GM12878 (cell line): ENCODE data around the gene CORO1C. TPM values are rescaled to one million over a fixed set of nuclear protein-coding genes. Genes with fewer than 3 reads are reported as not detected.

Experiments used
- ATAC-seq: fragments of 200-7000 bp; cut with Tn5 transposase; 3 replicates; pipeline ENCODE4 v1.9.1; 2020; ENCODE audit warnings: mild to moderate bottlenecking, moderate library complexity
- BruUV-seq: library from RNA; stranded (reverse); fragments of 400-500 nt; replicated peaks from 2 replicates; lab custom pipeline; 2021; lab: Mats Ljungman, UMichigan
- CTCF ChIA-PET: fragments of 300-600 bp; sonication (Branson Sonifier 250); formaldehyde crosslinking; extraction: SDS; loops from one replicate; lab custom pipeline; 2021; ENCODE audit warnings: inconsistent platforms; lab: Yijun Ruan, JAX
- POLR2A ChIA-PET: fragments of 350-600 bp; formaldehyde crosslinking; extraction: SDS; loops from one replicate; lab custom pipeline; 2021; ENCODE audit warnings: inconsistent platforms; lab: Charles Lee
- RAD21 ChIA-PET: fragments of 300-600 bp; sonication (Branson Sonifier 250); formaldehyde crosslinking; loops from one replicate; lab custom pipeline; 2023; ENCODE audit warnings: antibody characterized with exemption; ENCODE audit not compliant: unreplicated experiment; lab: Charles Lee
- SMC1A ChIA-PET: fragments of 300-600 bp; sonication (Branson Sonifier 250); formaldehyde crosslinking; loops from one replicate; lab custom pipeline; 2023; ENCODE audit not compliant: unreplicated experiment, uncharacterized antibody; lab: Charles Lee
- DNase-seq: peaks from one replicate; pipeline ENCODE4 v3.0.0-alpha.2; 2011; ENCODE audit warnings: low read depth, low spot score
- FAIRE-seq: peaks from 3 replicates; lab custom pipeline; 2011; peaks lifted over from hg19 to GRCh38; lab: Jason Lieb, UNC
- H2AFZ ChIP-seq: 2 replicates; pipeline ENCODE4 v1.6.0; 2011; ENCODE audit warnings: low read depth, low read length, control low read depth; ENCODE audit not compliant: control insufficient read depth
- H3K27ac ChIP-seq: 2 replicates; pipeline ENCODE4 v1.5.1; 2011; ENCODE audit warnings: control low read depth; ENCODE audit not compliant: control insufficient read depth, insufficient read depth
- H3K27me3 ChIP-seq, 2 experiments: replicated peaks in 1 of 2; 2 replicates each; pipeline versions ENCODE4 v1.6.0 to v1.6.1; 2011; ENCODE audit warnings: low read length in 1 of 2; ENCODE audit not compliant: control insufficient read depth in 2 of 2, insufficient read depth in 2 of 2
- H3K36me3 ChIP-seq, 2 experiments: 2 replicates each; pipeline ENCODE4 v1.5.1; 2011; ENCODE audit warnings: low read length in 1 of 2; ENCODE audit not compliant: control insufficient read depth in 2 of 2, insufficient read depth in 2 of 2
- H3K4me1 ChIP-seq: 2 replicates; pipeline ENCODE4 v1.6.1; 2011; ENCODE audit warnings: mild to moderate bottlenecking, low read length, moderate library complexity, mixed read lengths; ENCODE audit not compliant: control insufficient read depth, insufficient read depth
- H3K4me2 ChIP-seq: 2 replicates; pipeline ENCODE4 v1.6.0; 2011; ENCODE audit warnings: control low read depth; ENCODE audit not compliant: control insufficient read depth, insufficient read depth
- H3K4me3 ChIP-seq: fragments of 200-600 bp; sonication (generic); 2 replicates; pipeline ENCODE4 v1.5.1; 2016
- H3K79me2 ChIP-seq: 2 replicates; pipeline ENCODE4 v1.6.0; 2011; ENCODE audit warnings: low read length; ENCODE audit not compliant: control insufficient read depth, insufficient read depth
- H3K9ac ChIP-seq: 2 replicates; pipeline ENCODE4 v1.8.0; 2011; ENCODE audit warnings: low read length, control low read depth, mixed read lengths; ENCODE audit not compliant: control insufficient read depth, insufficient read depth
- H3K9me3 ChIP-seq: replicated peaks from 3 replicates; pipeline ENCODE4 v1.5.1; 2011; ENCODE audit warnings: mild to moderate bottlenecking, low read length; ENCODE audit not compliant: control insufficient read depth, insufficient read depth
- H4K20me1 ChIP-seq: 2 replicates; pipeline ENCODE4 v1.6.0; 2011; ENCODE audit not compliant: control insufficient read depth, insufficient read depth
- BCL3 ChIP-seq: IDR thresholded peaks from 2 replicates; pipeline ENCODE4 v1.6.1; 2011; ENCODE audit warnings: borderline replicate concordance, low read depth, mild to moderate bottlenecking, moderate library complexity, low read length; ENCODE audit not compliant: insufficient read depth, poor library complexity, severe bottlenecking
- CHD4 ChIP-seq: fragments of 200-600 bp; sonication (generic); IDR thresholded peaks from 2 replicates; pipeline ENCODE4 v1.6.1; 2016; ENCODE audit warnings: mild to moderate bottlenecking
- ESRRA ChIP-seq: IDR thresholded peaks from 2 replicates; pipeline ENCODE4 v1.6.1; 2012; ENCODE audit warnings: mild to moderate bottlenecking, low read length, improper control_type of control experiment
- ETV6 ChIP-seq, 2 experiments: fragments of 450-650 bp in 1 of 2; IDR thresholded peaks in 1 of 2; conservative IDR thresholded peaks in 1 of 2; 2 replicates each; pipeline ENCODE4 v1.6.1; 2014; ENCODE audit warnings: antibody characterized with exemption in 1 of 2, borderline replicate concordance in 1 of 2, low read depth in 1 of 2, mild to moderate bottlenecking in 1 of 2, moderate library complexity in 1 of 2
- EZH2 ChIP-seq: IDR thresholded peaks from 2 replicates; pipeline ENCODE4 v1.6.1; 2012; ENCODE audit warnings: low read depth, mild to moderate bottlenecking, control low read depth, inconsistent platforms, low read length, borderline replicate concordance; ENCODE audit not compliant: control insufficient read depth
- HSF1 ChIP-seq: fragments of 150-350 bp; IDR thresholded peaks from 2 replicates; pipeline ENCODE4 v1.6.1; 2014; ENCODE audit warnings: mild to moderate bottlenecking, low read depth, low read length
- MTA3 ChIP-seq: IDR thresholded peaks from 2 replicates; pipeline ENCODE4 v1.6.1; 2012; ENCODE audit warnings: low read length, inconsistent platforms, borderline replicate concordance
- MYB ChIP-seq: fragments of 150-350 bp; IDR thresholded peaks from 2 replicates; pipeline ENCODE4 v1.6.1; 2014; ENCODE audit warnings: mild to moderate bottlenecking, low read depth, low read length, borderline replicate concordance
- PRDM15 ChIP-seq: fragments of 450-650 bp; formaldehyde crosslinking; IDR thresholded peaks from 2 replicates; pipeline ENCODE4 v1.4.0; 2020; ENCODE audit warnings: mild to moderate bottlenecking, moderate library complexity
- USF2 ChIP-seq: IDR thresholded peaks from 2 replicates; pipeline ENCODE4 v1.6.1; 2011; ENCODE audit warnings: low read depth, low read length, improper control_type of control experiment, borderline replicate concordance
- ZBED1 ChIP-seq: IDR thresholded peaks from 2 replicates; pipeline ENCODE4 v1.6.1; 2016; ENCODE audit warnings: borderline replicate concordance
- ZSCAN29 ChIP-seq: fragments of 450-650 bp; IDR thresholded peaks from 2 replicates; pipeline ENCODE4 v1.6.1; 2017; ENCODE audit warnings: mild to moderate bottlenecking, moderate library complexity
- WGBS: methylation state at CpG from one replicate; pipeline ENCODE4 v1.1.6; 2016; ENCODE audit warnings: low lambda C conversion rate; ENCODE audit not compliant: insufficient replicate concordance, insufficient coverage; ENCODE audit errors: missing lambda C conversion rate; 5-methylcytosine and 5-hydroxymethylcytosine counted together
- in situ Hi-C: fragments of 300-500 bp; cut with MboI; formaldehyde crosslinking; loops from 9 replicates; pipeline ENCODE4 v1.14.3; 2018; ENCODE audit warnings: mixed read lengths
- intact Hi-C: fragments of 100-400 bp; cut with micrococcal nuclease; formaldehyde crosslinking; loops from one replicate; pipeline ENCODE4 v1.14.2; 2022; ENCODE audit not compliant: unreplicated experiment
- polyA plus RNA-seq, 11 experiments: library from polyadenylated mRNA; depleted of rRNA in 4 of 11; unstranded in 6 of 11; stranded (reverse) in 5 of 11; fragments of >200 nt; fragmentation: Nextera tagmentation in 4 of 11; fragmentation: Illumina TruSeq in 1 of 11; extraction: Ambion mirVana in 4 of 11; extraction: Trizol in 1 of 11; gene quantifications; 1 replicate in 1 of 11; 2 replicates in 10 of 11; pipeline versions ENCODE4 v1.2.1 to v1.2.3, GENCODE V29; 2011 to 2016; ENCODE audit warnings: inconsistent platforms in 2 of 11, missing spikeins in 2 of 11, low read depth in 1 of 11
- total RNA-seq, 4 experiments: library from RNA; depleted of rRNA in 3 of 4; stranded (reverse); fragments of >200 nt in 3 of 4; fragmentation: Illumina TruSeq in 1 of 4; extraction: Trizol in 1 of 4; gene quantifications; 2 replicates each; pipeline versions ENCODE4 v1.2.1 to v1.2.3, GENCODE V29; 2013 to 2021

Gene CORO1C
- total and polyA plus RNA-seq, 10 of the 15 experiments (the other 5 are each of a cell fraction or from before 2014, with no cell fraction given) = 52.7 to 254 (median 171) TPM

GRCh38 chr12:108650083-108650482 lies 81.2 kb downstream of the CORO1C start (continued):
- no peak for TF ChIP-seq PRDM15 (CRISPR knock-in tag)

- Histone ChIP-seq H3K4me2 (no peak overlapping the region), H3K4me3 (no peak overlapping the region), H3K27me3 (no peaks in the 10 kb centered on the region), H4K20me1 (no peaks in the 10 kb centered on the region), H3K79me2 (no peaks in the 10 kb centered on the region), H3K9ac (no peak overlapping the region), H3K9me3 (no peaks in the 10 kb centered on the region), H3K4me1 (no peaks in the 10 kb centered on the region), H3K36me3 (peaks cover 20 to 52% of the 10 kb centered on the region in 2 experiments), H3K27ac (no peak overlapping the region), H2AFZ (no peak overlapping the region)
- DNase-seq = no peak
- FAIRE-seq = no peak
- 97% methylated on average over 4 of the region's 4 CpGs for whole genome bisulfite sequencing
- intact Hi-C loops (no loop called here), in situ Hi-C loops (no loop called here)
- RAD21 ChIA-PET = interaction anchor here (0.6 to 1.9 kb wide), 3 partner anchors 14 to 16 kb away, joined by 4 to 8 read pairs (median 6); partner anchors contain the start of gene SELPLG
- POLR2A ChIA-PET = interaction anchor here (0.9 kb wide), 1 partner anchor 10 kb away, joined by 3 read pairs; no protein-coding TSS in a partner anchor
- CTCF ChIA-PET = interaction anchor here (0.6 to 3.0 kb wide), 3 partner anchors 15 to 779 kb away, joined by 3 to 13 read pairs (median 4); no protein-coding TSS in a partner anchor
- no peak for ATAC-seq
- SMC1A ChIA-PET = interaction anchor here (0.6 to 6.5 kb wide), 7 partner anchors 8 to 251 kb away, joined by 3 to 41 read pairs (median 3); partner anchors contain the start of gene SELPLG
- no TSS peak for BruUV-seq
- no peak for TF ChIP-seq EZH2
- no peak for TF ChIP-seq MTA3
- TF ChIP-seq BCL3 = no peak
- no peak for TF ChIP-seq ETV6 (conservative IDR thresholded peaks at IDR 0.05 in 1 of 2, IDR thresholded peaks at IDR 0.05 in 1 of 2; ENCODE audit: borderline replicate concordance in 1 of 2, low read depth in 1 of 2)
- TF ChIP-seq CHD4 = no peak
- no peak for TF ChIP-seq HSF1
- TF ChIP-seq ZBED1 = no peak
- TF ChIP-seq USF2 = no peak
- TF ChIP-seq ESRRA = no peak
- no peak for TF ChIP-seq ZSCAN29
- TF ChIP-seq MYB = no peak
Observed at GRCh38 chr12:108649669-108650068, 81.6 kb downstream of the CORO1C start.
